Right cardiac atrium (tissue), 5 donors: Measurements from ENCODE around the gene XPNPEP1. TPM values are rescaled to one million over a fixed set of nuclear protein-coding genes. Genes with fewer than 3 reads are reported as not detected.
A peak's percentile ranks its signal among the peaks of the same experiment; 100 is the strongest.

Experiments
- ATAC-seq, 2 donors: fragments of 200-7000 bp; cut with Tn5 transposase; one replicate each; pipeline versions ENCODE4 v1.8.0 to v1.9.1; 2020; ENCODE audit warnings: moderate library complexity in 2 of 2, mild to moderate bottlenecking in 1 of 2
- DNase-seq, 3 donors: peaks; one replicate each; pipeline ENCODE4 v3.0.0-alpha.2; 2020
- H3K27ac ChIP-seq: one replicate; pipeline ENCODE4 v1.5.1; 2013; ENCODE audit warnings: mild to moderate bottlenecking, low read length, control low read depth, moderate library complexity
- H3K27me3 ChIP-seq: one replicate; pipeline ENCODE4 v1.6.1; 2013; ENCODE audit not compliant: control insufficient read depth, insufficient read depth
- H3K4me1 ChIP-seq: one replicate; pipeline ENCODE4 v1.6.1; 2013; ENCODE audit warnings: low read length; ENCODE audit not compliant: control insufficient read depth, insufficient read depth
- H3K4me3 ChIP-seq: one replicate; pipeline ENCODE4 v1.5.1; 2013; ENCODE audit warnings: low read length, control low read depth
- H3K9me3 ChIP-seq: one replicate; pipeline ENCODE4 v1.6.1; 2013; ENCODE audit warnings: low read length; ENCODE audit not compliant: control insufficient read depth
- WGBS: extraction: QIAGEN DNeasy Blood & Tissue Kit; methylation state at CpG from one replicate; pipeline ENCODE4 v1.1.7; 2013; 5-methylcytosine and 5-hydroxymethylcytosine counted together
- intact Hi-C, 4 donors: fragments of 100-400 bp; cut with DNase I; formaldehyde crosslinking; loops; one replicate each; pipeline versions ENCODE4 v1.11.0 to v1.14.0; 2022 to 2023
- polyA plus RNA-seq: library from polyadenylated mRNA; stranded (reverse); fragments of 200-250 nt; gene quantifications from one replicate; pipeline ENCODE4 v1.2.3, GENCODE V29; 2013
- total RNA-seq, 4 donors: library from RNA; stranded (reverse); fragmentation: NEBNext Ultra II Directional; extraction: Animal tissue kit (Norgen Biotek cat#: 25700); gene quantifications; one replicate each; pipeline ENCODE4 v1.2.1, GENCODE V29; 2021
- donor health status: healthy with polysubstance abuse.
- donor health status: DM: no; HTN: yes; CAD: no.
- donor health status: DM: no; HTN: no; CAD: no.
- donor health status: DM: no; HTN: yes; CAD: no; lungs with severe emphysema.
- donor health status: DM: yes; HTN: yes; CAD: no.

Gene XPNPEP1
- total and polyA plus RNA-seq, 5 donors: 20.7 to 47.4 (median 38.4) TPM

GRCh38 chr10:109962247-109962646 lies 38.9 kb upstream of the XPNPEP1 start:
- H3K4me3 ChIP-seq: no peak overlapping the region
- peak overlapping the region; percentile 25 for H3K27ac ChIP-seq
- 65% methylated on average over 1 of the region's 1 CpG for WGBS
- no peaks in the 10 kb centered on the region for H3K27me3 ChIP-seq
- H3K9me3 ChIP-seq: no peaks in the 10 kb centered on the region
- peaks cover 4% of the 10 kb centered on the region for H3K4me1 ChIP-seq
- ATAC-seq (no peak), DNase-seq (no peak)
- intact Hi-C loops: no loop called here

DNA sequence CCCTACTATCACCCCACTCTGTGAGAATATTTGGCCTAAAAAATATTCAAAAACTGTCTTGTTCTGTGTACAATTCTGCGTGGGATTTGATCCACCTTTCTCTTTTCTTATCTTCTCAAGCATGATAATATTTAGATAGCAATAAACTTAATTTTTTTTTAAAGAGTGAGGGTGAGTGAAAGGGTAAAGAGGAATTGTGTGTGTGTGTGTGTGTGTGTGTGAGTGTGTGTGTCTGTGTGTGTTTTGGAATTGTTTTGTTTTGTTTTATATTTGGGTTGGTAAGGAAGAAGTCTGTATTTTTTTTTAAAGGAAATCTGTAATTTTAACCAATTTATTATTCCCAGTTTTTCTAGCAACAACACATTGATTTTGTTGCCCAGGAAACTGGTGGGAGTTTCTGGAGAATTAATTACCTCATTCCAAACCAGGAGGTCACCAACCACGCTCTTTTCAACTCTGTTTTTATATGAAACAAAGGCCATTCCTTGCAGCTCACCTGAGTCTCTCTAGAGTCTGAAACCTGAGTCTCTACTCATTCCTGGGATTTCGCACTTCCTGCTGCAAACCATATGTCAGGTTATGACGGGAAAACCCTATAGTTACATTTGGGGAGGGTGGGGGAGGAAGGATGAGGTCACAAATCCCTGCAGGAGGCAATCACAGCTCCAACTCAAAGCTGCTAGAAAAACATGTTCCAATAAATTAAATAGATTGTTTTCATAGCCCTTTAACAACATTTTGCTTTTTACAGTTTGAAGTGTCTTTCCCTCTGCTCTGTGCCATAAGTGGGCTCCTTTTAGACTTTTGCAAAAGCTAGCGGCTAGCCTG lies 38.1 kb upstream of the XPNPEP1 start:
- 60% methylated on average over 5 of the region's 5 CpGs for WGBS

GRCh38 chr10:109960682-109961081 lies 37.4 kb upstream of the XPNPEP1 start:
- no peaks in the 10 kb centered on the region for H3K4me1 ChIP-seq
- ATAC-seq: no peak
- no peak overlapping the region for H3K27ac ChIP-seq
- H3K27me3 ChIP-seq: no peaks in the 10 kb centered on the region
- no peak overlapping the region for H3K4me3 ChIP-seq
- no peak for DNase-seq
- no peaks in the 10 kb centered on the region for H3K9me3 ChIP-seq
- WGBS: 52% methylated on average over 2 of the region's 2 CpGs
- intact Hi-C loops: no loop called here

More for the DNA sequence above, 38.1 kb upstream of the XPNPEP1 start:
- ATAC-seq (no peak), DNase-seq (no peak)
- Histone ChIP-seq H3K4me3 (no peak overlapping the region), H3K27ac (peak overlapping the region; percentile 25), H3K27me3 (no peaks in the 10 kb centered on the region), H3K4me1 (no peaks in the 10 kb centered on the region), H3K9me3 (no peaks in the 10 kb centered on the region)
- intact Hi-C loops: no loop called here

GRCh38 chr10:109959259-109960145 lies 36.2 kb upstream of the XPNPEP1 start:
- no peak overlapping the region for H3K27ac ChIP-seq
- no peak for DNase-seq
- no peak overlapping the region for H3K4me3 ChIP-seq
- H3K4me1 ChIP-seq: no peaks in the 10 kb centered on the region
- intact Hi-C loops: loop anchor here in 1 of 4 donors (10.0 kb wide), 1 partner anchor 75 kb away; no protein-coding TSS in a partner anchor
- WGBS: 83% methylated on average over 8 of the region's 8 CpGs
- no peaks in the 10 kb centered on the region for H3K27me3 ChIP-seq
- no peak for ATAC-seq
- no peaks in the 10 kb centered on the region for H3K9me3 ChIP-seq

- no peak for ATAC-seq
- 87% methylated on average over 2 of the region's 2 CpGs for WGBS
- intact Hi-C loops: loop anchor here in 1 of 4 donors (10.0 kb wide), 1 partner anchor 73 kb away; no protein-coding TSS in a partner anchor
- Histone ChIP-seq H3K27ac (no peak overlapping the region), H3K27me3 (no peaks in the 10 kb centered on the region), H3K9me3 (no peaks in the 10 kb centered on the region), H3K4me1 (no peaks in the 10 kb centered on the region), H3K4me3 (no peak overlapping the region)
- no peak for DNase-seq
Measured at GRCh38 chr10:109958059-109958458, 34.7 kb upstream of the XPNPEP1 start.

DNA sequence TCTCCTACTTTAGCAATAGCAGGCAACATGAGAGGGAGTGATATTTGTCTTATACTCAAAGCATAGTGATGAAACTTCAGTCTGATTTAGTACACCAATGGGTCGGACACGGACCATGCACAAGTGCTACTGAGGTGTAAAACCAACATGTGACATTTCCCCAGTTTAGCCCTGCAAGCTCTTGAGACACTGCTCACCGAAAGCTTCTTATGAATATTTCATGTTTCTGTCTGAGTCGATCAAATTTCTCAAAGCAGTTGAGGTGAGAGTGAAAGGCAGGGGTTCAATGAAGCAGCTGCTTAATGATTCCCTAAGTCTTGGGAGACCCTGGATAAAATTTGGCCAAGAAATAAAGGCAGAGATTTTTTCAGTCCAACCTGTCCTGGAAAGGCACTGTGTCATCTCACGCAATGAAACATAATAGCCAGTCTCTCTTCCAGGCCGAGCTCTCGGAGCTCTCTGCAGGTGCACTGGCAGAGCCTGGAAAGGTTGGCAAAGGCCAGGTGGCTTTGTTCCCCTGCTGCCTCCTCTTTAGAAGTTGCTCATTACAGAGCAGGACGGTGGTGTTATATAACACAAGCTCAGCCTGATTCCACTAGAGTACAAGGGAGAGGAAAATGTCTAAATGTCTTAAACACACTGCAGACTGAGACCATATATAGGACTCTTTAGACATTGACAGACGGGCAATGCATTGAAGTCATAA lies 33.9 kb upstream of the XPNPEP1 start:
- Histone ChIP-seq H3K27me3 (no peaks in the 10 kb centered on the region), H3K9me3 (no peaks in the 10 kb centered on the region), H3K4me1 (no peaks in the 10 kb centered on the region), H3K4me3 (no peak overlapping the region), H3K27ac (no peak overlapping the region)
- DNase-seq: no peak
- intact Hi-C loops: loop anchor here in 1 of 4 donors (10.0 kb wide), 1 partner anchor 72 kb away; no protein-coding TSS in a partner anchor
- whole genome bisulfite sequencing: 83% methylated on average over 9 of the region's 9 CpGs
- no peak for ATAC-seq

DNA sequence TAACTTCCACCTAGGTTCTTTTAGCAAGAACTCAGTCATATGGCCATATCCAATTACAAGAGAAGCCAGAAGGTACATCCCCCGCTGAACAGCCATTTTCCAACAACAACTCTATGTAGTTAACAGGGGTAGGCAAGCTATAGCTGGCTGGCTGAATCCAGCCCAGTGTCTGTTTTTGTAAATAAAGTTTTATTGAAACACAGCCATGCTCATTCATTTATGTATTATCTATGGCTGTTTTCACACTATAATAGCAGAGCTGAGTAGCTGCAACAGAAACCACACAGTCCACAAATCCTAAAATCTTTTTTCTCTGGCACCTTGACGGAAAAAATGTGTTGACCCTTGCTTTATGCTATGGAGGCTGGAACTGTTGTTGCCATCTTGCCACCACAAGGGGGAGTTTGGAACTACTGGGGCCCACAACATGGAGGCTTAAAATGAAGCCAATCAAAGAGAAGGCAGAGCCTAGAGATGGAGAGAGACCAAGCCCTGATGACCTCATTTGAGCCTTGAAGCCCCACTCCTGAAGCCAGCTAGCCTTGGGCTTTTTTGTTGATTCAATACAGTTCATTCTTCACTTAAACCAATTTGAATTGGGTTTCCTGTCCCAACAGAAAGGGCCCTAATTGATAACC lies 33.3 kb upstream of the XPNPEP1 start:
- Histone ChIP-seq H3K9me3 (no peaks in the 10 kb centered on the region), H3K27ac (no peak overlapping the region), H3K27me3 (no peaks in the 10 kb centered on the region), H3K4me3 (no peak overlapping the region), H3K4me1 (no peaks in the 10 kb centered on the region)
- 97% methylated on average over 2 of the region's 2 CpGs for WGBS
- intact Hi-C loops: loop anchor here in 1 of 4 donors (10.0 kb wide), 1 partner anchor 72 kb away; no protein-coding TSS in a partner anchor
- ATAC-seq (peak; percentile 43 to 50), DNase-seq (no peak)

GRCh38 chr10:109953766-109954165 lies 30.5 kb upstream of the XPNPEP1 start:
- H3K9me3 ChIP-seq: no peaks in the 10 kb centered on the region

GRCh38 chr10:109952526-109952925 lies 29.2 kb upstream of the XPNPEP1 start:
- DNase-seq (no peak), ATAC-seq (no peak)
- H3K4me1 ChIP-seq: no peaks in the 10 kb centered on the region
- H3K4me3 ChIP-seq: no peak overlapping the region
- no peaks in the 10 kb centered on the region for H3K27me3 ChIP-seq
- no peaks in the 10 kb centered on the region for H3K9me3 ChIP-seq
- intact Hi-C loops: loop anchor here in 1 of 4 donors (10.0 kb wide), 1 partner anchor 68 kb away; no protein-coding TSS in a partner anchor
- H3K27ac ChIP-seq: no peak overlapping the region

More at GRCh38 chr10:109953766-109954165, 30.5 kb upstream of the XPNPEP1 start:
- H3K27ac ChIP-seq: no peak overlapping the region
- H3K4me3 ChIP-seq: no peak overlapping the region
- no peaks in the 10 kb centered on the region for H3K27me3 ChIP-seq
- intact Hi-C loops: loop anchor here in 1 of 4 donors (10.0 kb wide), 1 partner anchor 69 kb away; no protein-coding TSS in a partner anchor
- peak; percentile 43 to 70 for ATAC-seq
- no peaks in the 10 kb centered on the region for H3K4me1 ChIP-seq
- no peak for DNase-seq
- 28% methylated on average over 2 of the region's 2 CpGs for WGBS
